Left cardiac atrium (tissue), 4 donors: ENCODE data around the gene CD81. TPM values are rescaled to one million over a fixed set of nuclear protein-coding genes. Genes with fewer than 3 reads are reported as not detected.
A peak's percentile ranks its signal among the peaks of the same experiment; 100 is the strongest.

Experiments
- ATAC-seq, 2 donors: fragments of 200-7000 bp; cut with Tn5 transposase; one replicate each; pipeline ENCODE4 v1.9.1; 2020; ENCODE audit warnings: mild to moderate bottlenecking in 2 of 2, moderate library complexity in 2 of 2
- DNase-seq: peaks from one replicate; pipeline ENCODE4 v3.0.0-alpha.2; 2020
- intact Hi-C, 2 donors: fragments of 100-400 bp; cut with DNase I; formaldehyde crosslinking; loops; one replicate each; pipeline versions ENCODE4 v1.14.1 to v1.15.1; 2022 to 2023
- total RNA-seq, 2 donors: library from RNA; stranded (reverse); fragmentation: NEBNext Ultra II Directional; extraction: Animal tissue kit (Norgen Biotek cat#: 25700); gene quantifications; one replicate each; pipeline ENCODE4 v1.2.1, GENCODE V29; 2021
- donor health status: DM: no; HTN: yes; CAD: no.
- donor health status: DM: no; HTN: yes; CAD: no; lungs with severe emphysema.
- donor health status: DM: yes; HTN: yes; CAD: no.
- donor health status: Dilated cardiomyopathy.

Gene CD81
- total RNA-seq, 2 donors from 2014 or later, result 699 to 773 TPM

GRCh38 chr11:2368851-2369180 lies 8.3 kb upstream of the CD81 start:
- intact Hi-C loops, result loop anchor here in 1 of 2 donors (10.0 kb wide), 1 partner anchor 46 kb away; no protein-coding TSS in a partner anchor
- ATAC-seq (no peak), DNase-seq (no peak)

GRCh38 chr11:2369320-2369719 lies 7.8 kb upstream of the CD81 start:
- ATAC-seq (no peak), DNase-seq (peak; percentile 15)
- intact Hi-C loops, result loop anchor here in 1 of 2 donors (10.0 kb wide), 1 partner anchor 45 kb away; no protein-coding TSS in a partner anchor

- DNase-seq (peak; percentile 8), ATAC-seq (peak in 1 of 2 donors; percentile 32)
- intact Hi-C loops, result loop anchor here in 1 of 2 donors (10.0 kb wide), 1 partner anchor 45 kb away; no protein-coding TSS in a partner anchor
Observed at GRCh38 chr11:2369896-2370295, 7.2 kb upstream of the CD81 start.

- peak; percentile 20 for DNase-seq
- ATAC-seq, result peak in 1 of 2 donors; percentile 2
- intact Hi-C loops, result loop anchor here in 1 of 2 donors (1.0 kb wide), 1 partner anchor 59 kb away; no protein-coding TSS in a partner anchor
Observed at GRCh38 chr11:2374456-2375201, 2.5 kb upstream of the CD81 start.

- intact Hi-C loops, result no loop called here
- DNase-seq, result peak; percentile 57
- peak; percentile 32 to 35 for ATAC-seq
Observed at GRCh38 chr11:2375341-2375853, 1.7 kb upstream of the CD81 start.

GRCh38 chr11:2375964-2376551 lies 1.1 kb upstream of the CD81 start:
- ATAC-seq (no peak), DNase-seq (peak; percentile 12)
- intact Hi-C loops, result no loop called here

- ATAC-seq (peak; percentile 51 to 55), DNase-seq (peak; percentile 81)
- intact Hi-C loops, result no loop called here
Observed at GRCh38 chr11:2377511-2378443, 667 bp downstream of the CD81 start.

- ATAC-seq, result peak; percentile 0 to 9
- intact Hi-C loops, result no loop called here
- peak; percentile 67 for DNase-seq
Observed at GRCh38 chr11:2378527-2379210, 1.6 kb downstream of the CD81 start.

GRCh38 chr11:2379466-2380174 lies 2.5 kb downstream of the CD81 start:
- DNase-seq (peak; percentile 30), ATAC-seq (no peak)
- intact Hi-C loops, result no loop called here

GRCh38 chr11:2380396-2380795 lies 3.3 kb downstream of the CD81 start:
- DNase-seq, result no peak
- intact Hi-C loops, result no loop called here

GRCh38 chr11:2380807-2381350 lies 3.8 kb downstream of the CD81 start:
- intact Hi-C loops, result no loop called here
- peak; percentile 16 to 28 for ATAC-seq

More at GRCh38 chr11:2380396-2380795, 3.3 kb downstream of the CD81 start:
- ATAC-seq, result no peak

GRCh38 chr11:2381494-2382128 lies 4.5 kb downstream of the CD81 start:
- ATAC-seq (no peak), DNase-seq (no peak)
- intact Hi-C loops, result no loop called here

More at GRCh38 chr11:2380807-2381350, 3.8 kb downstream of the CD81 start:
- DNase-seq, result peak; percentile 92

- ATAC-seq (no peak), DNase-seq (no peak)
- intact Hi-C loops, result no loop called here
Observed at GRCh38 chr11:2382129-2382517, 5.0 kb downstream of the CD81 start.

GRCh38 chr11:2382936-2383851 lies 6.1 kb downstream of the CD81 start:
- DNase-seq (peak; percentile 80), ATAC-seq (peak; percentile 42 to 46)
- intact Hi-C loops, result no loop called here

- intact Hi-C loops, result no loop called here
- peak in 1 of 2 donors; percentile 9 for ATAC-seq
Observed at GRCh38 chr11:2383852-2384804, 7.0 kb downstream of the CD81 start.

More at GRCh38 chr11:2383852-2384804, 7.0 kb downstream of the CD81 start:
- no peak for DNase-seq
